ENCODE results near the gene BANF1.

DNA sequence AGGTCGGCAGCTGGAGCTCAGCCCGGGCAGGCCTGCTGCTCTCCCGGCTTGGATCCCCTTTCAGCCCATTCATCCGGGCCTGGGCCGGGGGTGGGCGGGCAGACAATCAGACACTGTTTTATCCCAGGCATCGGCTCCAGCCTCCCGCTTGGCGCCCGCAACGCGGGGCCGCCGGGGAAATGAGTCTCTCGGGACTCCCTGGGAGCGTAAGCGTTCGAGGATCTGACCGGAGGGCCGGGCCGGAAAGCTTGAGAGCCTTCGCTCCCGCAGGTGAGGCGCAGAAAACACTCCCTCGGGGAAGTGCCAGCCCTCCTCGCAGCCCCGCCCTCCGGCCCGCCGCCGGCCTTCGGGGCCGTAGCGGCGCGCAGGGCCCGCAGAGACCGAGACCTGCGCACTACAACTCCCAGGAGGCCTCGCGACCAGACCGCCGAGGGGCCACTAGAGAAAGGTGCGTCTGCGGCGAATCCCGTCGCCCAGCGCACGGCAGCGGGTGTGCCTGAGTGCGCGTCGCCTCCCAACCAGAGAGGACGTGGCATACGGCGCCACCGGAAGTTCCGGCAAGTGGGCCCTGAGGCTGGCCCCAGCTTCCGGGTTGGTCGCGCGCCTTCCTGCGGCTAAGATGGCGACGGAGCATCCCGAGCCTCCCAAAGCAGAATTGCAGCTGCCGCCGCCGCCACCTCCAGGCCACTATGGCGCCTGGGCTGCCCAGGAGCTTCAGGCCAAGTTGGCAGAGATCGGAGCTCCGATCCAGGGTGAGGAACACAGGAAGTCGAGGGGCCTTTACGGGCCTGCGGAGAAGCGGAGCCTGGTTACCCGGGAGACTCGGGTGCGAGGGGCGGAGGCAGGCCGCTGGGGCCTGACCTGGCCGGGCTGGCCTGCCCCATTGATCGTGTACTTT is 49.7 kb downstream of the BANF1 start, which contains the start of gene SF3B2:
- TF ChIP-seq, protein P1, sequence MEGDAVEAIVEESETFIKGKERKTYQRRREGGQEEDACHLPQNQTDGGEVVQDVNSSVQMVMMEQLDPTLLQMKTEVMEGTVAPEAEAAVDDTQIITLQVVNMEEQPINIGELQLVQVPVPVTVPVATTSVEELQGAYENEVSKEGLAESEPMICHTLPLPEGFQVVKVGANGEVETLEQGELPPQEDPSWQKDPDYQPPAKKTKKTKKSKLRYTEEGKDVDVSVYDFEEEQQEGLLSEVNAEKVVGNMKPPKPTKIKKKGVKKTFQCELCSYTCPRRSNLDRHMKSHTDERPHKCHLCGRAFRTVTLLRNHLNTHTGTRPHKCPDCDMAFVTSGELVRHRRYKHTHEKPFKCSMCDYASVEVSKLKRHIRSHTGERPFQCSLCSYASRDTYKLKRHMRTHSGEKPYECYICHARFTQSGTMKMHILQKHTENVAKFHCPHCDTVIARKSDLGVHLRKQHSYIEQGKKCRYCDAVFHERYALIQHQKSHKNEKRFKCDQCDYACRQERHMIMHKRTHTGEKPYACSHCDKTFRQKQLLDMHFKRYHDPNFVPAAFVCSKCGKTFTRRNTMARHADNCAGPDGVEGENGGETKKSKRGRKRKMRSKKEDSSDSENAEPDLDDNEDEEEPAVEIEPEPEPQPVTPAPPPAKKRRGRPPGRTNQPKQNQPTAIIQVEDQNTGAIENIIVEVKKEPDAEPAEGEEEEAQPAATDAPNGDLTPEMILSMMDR (IDR thresholded peaks at IDR 0.05), result peak in 1 of 4 experiments; percentile 32
- no peak for TF ChIP-seq EP300 (IDR thresholded peaks at IDR 0.05)
- peak; percentile 80 for TF ChIP-seq POLR2AphosphoS5 (IDR thresholded peaks at IDR 0.05)
- peak; percentile 59 to 60 for TF ChIP-seq POLR2A (IDR thresholded peaks at IDR 0.05)

All from gastroesophageal sphincter (tissue), 3 donors.